Epithelial cell of proximal tubule (primary cell): ENCODE measurements around the gene LGR6. TPM values are rescaled to one million over a fixed set of nuclear protein-coding genes. Genes with fewer than 3 reads are reported as not detected.

Experiments
- total RNA-seq: library from RNA; depleted of rRNA; stranded (reverse); fragments of >200 nt; gene quantifications from 2 replicates; pipeline ENCODE4 v1.2.3, GENCODE V29; 2015

The LGR6 gene
- total RNA-seq, 1 donor from 2014 or later: not detected

Other genes starting within 250 kb of the LGR6 start
- not detected in 2 replicates for gene LMOD1, start 247.3 kb upstream of the LGR6 start, total RNA-seq
- 59.6 and 81.5 TPM in 2 replicates for gene TIMM17A, start 238.3 kb upstream of the LGR6 start, total RNA-seq
- gene RNPEP, start 211.2 kb upstream of the LGR6 start, total RNA-seq: 81.8 and 124 TPM in 2 replicates
- 70.2 and 265 TPM in 2 replicates for gene ELF3, start 183.2 kb upstream of the LGR6 start, total RNA-seq
- 0.06 and 0.07 TPM in 2 replicates for gene GPR37L1, start 70.9 kb upstream of the LGR6 start, total RNA-seq
- 33.8 and 47.0 TPM in 2 replicates for gene ARL8A, start 49.1 kb upstream of the LGR6 start, total RNA-seq
- gene PTPN7, start 33.2 kb upstream of the LGR6 start, total RNA-seq: 0.06 TPM in 1 of 2 replicates, not detected in the other
- 146 and 155 TPM in 2 replicates for gene UBE2T, start 148.1 kb downstream of the LGR6 start, total RNA-seq
- 2.5 and 21.6 TPM in 2 replicates for gene PPP1R12B, start 154.9 kb downstream of the LGR6 start, total RNA-seq